Measurements from ENCODE around the gene CD33.
"Not testable (repeated sequence)": the region's sequence is repeated elsewhere in the genome, so short reads cannot be mapped to it uniquely, and the experiment has no call there.

CD33 gene

DNA sequence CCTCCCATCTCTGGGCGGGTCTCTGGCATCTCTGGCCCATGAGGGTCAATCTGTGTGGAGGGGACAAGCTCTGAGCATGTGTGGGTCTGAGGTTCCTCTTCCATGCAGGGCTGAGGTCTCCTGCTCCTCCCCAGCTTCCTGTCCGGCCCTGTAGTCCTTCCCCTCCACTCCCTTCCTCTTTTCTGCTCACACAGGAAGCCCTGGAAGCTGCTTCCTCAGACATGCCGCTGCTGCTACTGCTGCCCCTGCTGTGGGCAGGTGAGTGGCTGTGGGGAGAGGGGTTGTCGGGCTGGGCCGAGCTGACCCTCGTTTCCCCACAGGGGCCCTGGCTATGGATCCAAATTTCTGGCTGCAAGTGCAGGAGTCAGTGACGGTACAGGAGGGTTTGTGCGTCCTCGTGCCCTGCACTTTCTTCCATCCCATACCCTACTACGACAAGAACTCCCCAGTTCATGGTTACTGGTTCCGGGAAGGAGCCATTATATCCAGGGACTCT, at the start of gene CD33:
CD33 (plus strand) TSS at position 183 of the 496 bp plus-strand sequence; CDS start at position 222, 39 bp downstream.
- not testable (repeated sequence) for DNase-seq

DNA sequence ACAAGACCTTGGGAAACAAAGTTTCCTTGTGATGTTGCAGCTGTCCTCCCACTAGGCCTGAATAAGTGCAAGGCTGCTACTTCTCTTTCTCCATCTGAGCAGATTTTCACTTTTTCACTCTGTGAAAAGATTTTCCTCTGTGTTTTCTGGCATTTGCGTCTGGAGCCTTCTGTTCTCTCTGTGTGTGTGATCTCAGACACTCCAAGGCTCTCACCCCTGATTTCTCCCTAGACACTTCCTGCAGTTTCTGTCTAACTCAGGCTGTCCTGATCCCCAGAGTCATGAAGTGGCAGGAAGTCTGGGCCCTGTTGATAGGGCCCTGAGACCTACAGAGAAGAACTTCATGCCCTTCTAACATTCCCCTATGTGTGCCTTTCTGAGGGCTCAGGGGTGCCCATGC, 45.6 kb upstream of the CD33 start:
- no peak for DNase-seq

DNA sequence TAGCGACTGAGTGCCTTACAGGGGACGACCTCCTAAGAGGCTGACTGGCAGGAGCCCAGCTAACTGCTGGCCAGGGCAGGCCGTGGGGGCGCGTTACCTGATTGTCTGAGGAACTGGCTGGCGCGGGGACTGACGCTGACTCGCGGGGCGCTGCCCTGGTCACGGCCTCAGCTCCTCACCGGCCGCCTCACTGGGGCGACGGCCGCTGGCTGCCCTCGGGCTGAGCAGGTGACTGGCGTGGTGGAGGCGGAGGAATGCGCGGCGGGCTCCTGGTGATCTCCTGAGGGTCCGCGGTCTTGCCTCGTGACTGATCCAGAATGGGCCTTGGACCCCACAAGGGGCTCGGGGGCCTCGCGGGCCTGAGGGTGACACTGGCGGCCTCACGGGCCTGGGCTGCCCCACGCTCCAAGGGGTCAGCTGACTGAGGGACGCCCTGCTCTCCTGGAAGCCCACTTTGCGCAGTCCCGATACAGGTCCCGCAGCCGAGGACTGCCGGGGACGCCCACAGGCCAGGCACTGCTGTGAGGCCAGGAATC, 43.4 kb upstream of the CD33 start:
- no peak for DNase-seq

DNA sequence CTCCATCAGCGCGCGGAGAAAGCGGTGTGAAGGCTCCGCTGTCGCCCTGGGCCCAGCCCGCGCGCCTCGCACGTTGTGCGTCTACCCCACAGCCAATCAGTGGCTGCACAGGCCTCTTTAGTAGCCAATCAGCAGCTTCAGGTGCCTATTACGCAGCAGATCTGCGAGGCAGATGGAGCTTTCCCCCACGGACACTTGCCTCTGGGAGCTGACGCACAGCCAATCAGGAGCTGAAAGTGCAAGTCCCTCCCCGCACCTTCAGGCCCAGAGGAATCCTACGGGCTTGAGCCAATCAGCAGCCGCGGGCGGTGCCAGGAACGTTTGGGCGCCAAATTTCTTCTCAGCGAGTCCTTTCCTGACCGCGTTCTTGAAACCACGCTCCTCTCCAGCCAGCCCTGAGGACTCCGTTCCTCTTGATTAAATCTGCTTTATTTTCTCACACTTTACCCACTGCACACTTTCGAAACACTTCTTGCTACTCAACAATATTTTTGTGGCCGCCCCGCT, 42.9 kb upstream of the CD33 start:
- DNase-seq: no peak

DNA sequence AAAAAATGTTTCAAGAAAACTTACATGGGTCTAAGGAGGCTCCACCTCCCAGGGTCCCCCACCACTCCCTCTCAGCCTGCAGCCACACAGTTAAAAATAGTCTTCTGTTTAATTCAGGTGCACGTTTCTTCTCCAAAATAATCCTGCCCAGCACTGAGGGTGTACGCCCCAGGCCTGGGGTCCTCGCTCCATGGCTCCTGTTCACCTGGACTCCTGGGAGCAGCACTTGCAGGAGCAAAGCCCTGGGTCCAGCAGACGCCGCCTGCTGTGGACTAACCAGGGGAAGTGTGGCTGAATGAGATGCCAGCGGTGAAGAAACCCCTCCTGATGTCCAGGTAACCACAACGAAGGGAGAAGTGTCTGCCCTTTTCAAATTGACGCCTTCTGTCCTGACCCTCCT, 41.3 kb upstream of the CD33 start:
- DNase-seq: no peak

DNA sequence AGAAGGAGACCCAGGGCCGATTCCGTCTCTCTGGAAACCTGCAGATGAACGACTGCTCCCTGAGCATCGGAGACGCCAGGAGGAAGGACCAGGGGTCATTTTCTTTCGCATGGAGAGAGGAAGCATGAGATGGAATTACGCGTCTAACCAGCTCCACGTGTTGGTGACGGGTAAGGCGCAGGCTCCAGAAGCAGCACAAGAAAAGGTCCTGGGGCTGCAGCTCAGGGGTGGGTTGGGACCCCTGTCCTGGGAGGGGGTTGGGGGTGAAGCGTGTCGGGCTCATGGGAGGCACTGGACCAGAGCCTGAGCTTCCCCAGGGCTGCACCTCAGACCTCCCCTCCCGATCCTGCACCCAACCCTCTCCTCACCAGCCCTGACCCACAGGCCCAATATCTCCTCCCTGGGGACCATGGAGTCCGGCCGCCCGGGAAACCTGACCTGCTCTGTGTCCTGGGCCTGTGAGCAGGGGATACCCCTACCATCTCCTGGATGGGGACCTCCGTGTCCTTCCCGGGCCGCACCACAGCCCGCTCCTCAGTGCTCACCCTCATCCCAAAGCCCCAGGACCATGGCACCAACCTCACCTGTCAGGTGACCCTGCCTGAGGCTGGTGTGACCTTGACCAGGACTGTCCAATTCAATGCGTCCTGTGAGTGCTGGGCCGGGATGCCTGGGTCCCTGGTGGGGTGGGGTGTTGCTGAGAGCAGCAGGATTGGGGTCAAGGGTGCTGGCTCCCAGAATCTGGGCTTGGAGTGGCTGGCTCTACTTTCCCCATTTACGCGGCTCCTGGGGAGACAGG, 39.6 kb upstream of the CD33 start:
- no peak for DNase-seq

DNA sequence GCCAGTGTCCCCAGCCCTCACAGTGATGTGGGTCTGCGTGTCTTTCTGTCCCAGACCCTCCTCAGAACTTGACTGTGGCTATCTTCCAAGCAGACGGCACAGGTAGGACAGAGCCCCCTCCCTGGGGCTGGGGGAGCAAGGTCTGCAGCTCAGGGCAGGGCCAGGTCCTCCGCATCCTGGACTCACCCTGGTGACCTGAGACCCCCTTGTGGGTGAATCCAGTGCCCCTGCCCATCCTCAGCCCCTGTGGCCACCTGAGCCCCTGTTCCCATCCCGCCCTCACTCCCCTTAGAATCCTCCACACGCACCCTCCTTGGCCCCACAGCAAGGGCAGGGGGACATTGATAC, 39.0 kb upstream of the CD33 start:
- no peak for DNase-seq

DNA sequence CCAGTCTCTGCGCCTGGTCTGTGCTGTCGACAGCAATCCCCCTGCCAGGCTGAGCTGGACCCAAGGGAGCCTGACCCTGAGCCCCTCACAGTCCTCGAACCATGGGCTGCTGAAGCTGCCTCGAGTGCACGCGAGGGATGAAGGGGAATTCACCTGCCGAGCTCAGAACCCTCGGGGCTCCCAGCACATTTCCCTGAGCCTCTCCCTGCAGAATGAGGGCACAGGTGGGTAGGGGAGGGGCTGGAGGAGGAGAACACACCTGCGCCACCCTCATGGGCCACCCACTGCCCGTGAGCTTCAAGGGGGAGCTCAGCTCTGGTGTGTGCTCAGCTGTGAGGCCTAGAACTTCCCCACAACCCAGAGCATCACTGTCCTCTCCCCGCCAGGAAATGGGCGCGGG, 38.6 kb upstream of the CD33 start:
- no peak for DNase-seq

DNA sequence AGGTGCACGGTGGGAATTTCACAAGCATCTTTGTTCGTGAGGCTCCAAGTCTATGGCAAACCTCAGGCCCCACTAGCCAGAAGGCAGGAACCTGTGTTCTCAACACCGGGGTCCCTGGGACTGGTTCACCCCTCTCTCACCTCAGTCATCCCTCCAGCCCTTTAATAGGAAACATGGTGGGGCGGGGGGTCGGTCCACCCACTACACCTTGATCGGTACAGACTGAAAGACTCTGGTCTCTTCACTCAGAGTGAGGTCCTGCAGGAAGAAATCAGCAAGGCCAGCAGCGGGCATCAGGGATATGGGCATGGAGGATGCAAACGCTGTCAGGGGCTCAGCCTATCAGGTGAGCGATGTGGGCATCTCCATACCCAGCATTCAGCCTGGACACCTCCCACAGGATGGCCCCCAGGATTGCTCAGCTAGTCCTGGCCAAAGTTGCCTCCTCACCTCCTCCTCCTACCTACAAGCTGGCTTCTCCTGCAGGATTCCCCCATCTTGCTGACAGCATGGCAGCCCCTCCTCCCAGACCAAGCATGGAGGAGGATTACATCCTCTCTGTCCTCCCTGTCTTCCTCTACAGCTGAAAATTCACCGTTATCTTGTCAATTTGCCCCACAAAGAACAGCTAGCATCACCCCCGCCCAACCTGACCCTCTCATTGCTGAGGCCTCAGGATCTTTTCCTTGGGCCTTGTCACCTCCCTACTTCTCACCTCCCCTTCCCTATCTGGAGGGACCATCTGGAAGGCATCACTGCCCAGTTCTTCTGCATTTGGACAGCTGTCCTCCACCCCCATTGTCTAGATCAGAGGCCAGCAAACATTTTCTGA, 37.3 kb upstream of the CD33 start:
- no peak for DNase-seq

DNA sequence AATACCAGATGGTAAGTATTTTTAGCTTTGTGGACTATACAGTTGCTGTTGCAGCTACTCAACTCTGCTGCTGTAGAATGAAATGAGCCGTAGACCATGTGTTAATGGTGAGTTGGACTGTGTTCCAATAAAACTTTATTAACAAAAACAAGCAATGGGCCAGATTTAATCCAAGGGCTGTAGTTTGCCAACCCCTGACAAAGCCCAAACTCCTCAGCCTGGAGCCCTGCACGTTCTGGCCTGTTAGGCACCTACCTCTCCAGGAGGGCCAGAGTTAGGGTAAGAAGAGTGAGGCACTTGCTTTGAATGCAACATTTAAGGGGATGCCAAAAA, 36.7 kb upstream of the CD33 start:
- no peak for DNase-seq

DNA sequence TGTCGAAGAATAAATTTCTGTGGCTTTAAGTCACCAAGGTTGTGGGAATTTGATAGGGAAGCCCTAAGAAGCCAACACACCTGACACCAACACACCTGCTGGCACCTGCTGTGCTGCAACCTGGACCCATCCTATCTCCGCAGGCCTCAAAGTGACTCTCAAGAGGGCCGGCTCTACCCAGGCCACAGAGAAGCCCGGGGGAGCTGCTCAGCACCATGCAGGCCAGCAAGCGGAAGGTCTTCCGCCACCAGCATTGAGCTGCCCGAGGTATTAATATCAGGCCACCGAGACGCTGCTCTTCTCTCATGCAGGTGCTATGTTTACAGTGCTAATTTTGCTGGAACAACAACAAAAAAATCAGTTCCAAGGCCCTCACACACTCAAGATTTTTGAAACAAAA, 32.2 kb upstream of the CD33 start:
- DNase-seq: no peak

DNA sequence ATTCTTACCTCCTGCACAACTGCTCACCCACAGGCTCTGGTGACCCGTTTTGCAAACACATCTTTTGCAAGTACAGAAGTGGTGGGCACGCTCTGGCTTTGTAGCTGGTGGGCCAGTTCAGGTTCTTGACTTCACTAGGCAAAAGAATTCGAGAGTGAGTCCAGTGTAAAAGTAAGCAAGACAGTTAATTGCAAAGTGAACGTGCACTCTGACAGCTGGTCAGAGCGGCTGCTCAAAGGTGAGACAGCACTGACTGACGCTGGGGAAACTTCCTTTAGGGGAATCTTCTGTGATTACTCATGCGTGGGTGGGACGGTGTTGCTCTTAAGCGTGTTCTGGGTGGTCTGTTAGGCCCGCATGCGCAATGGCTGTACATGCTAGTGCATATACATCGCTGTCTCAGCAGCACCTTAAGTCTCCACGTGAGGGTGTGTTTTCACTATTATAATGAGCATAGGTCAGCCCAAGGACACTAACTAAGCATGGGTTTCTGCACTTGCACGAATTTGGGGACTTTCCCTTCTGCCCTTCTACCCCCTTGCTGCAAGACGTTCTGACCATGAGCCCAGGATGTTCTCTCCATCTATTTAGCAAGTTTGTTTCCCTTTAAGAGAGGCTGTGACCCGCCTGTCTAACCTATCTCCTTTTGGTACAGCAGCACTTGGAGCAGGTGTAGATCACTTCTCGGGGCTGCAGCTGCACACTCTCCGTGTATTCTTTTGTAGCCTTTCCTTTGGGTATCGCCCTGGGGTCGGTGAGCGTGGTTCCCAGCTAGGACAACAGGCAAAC, 30.2 kb upstream of the CD33 start:
- no peak for DNase-seq

DNA sequence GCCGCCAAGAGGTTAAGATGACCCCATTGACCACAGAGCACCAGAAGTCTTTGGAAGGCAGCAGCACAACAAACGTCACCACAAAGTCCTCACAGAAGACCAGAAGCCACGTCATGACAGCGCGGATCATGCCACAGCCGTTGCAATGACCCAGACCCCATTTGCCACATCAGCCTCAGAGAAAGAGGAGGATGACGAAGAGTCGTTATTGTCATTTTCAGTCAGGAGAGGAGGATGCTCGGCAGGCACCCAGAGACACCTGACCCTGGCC, 29.6 kb upstream of the CD33 start:
- DNase-seq: no peak

DNA sequence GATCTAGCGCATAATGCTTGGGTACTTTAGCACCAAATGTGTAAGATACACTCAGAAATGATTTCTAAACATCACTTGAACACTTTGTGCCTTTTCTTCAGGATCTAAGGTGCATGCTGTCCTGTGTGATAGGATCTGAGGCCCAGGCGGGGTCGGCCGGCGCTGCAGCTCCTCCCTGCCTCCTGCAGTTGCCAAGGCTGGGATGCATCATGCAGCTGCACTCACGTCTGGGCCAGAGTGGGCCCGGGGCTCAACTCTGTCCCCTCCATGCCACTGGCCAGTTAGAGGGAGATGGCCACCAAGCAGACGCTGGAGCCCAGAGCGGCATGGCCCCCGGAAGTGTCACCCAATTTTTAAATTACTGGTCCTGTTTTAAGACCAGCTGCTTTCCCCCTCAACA, 29.3 kb upstream of the CD33 start:
- DNase-seq: no peak

DNA sequence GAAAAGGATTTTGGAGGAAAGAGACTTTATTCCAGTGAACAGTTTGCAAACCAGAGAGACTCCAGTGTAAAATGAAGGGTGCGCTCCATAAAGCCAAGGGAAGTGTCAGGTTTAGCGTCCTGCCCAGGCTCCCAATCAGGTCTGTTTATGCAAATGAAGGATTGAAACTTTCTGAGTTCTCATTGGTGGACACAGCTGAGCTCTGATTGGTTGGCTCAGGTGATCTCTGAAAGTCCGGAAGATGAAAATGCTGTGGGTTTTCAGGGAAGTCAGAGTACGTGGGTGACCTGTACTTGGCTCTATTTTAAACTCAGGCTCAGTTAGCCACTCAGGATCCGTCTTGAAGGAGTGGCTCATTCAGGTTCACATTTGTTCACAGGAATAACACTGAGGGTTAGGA, 28.7 kb upstream of the CD33 start:
- DNase-seq: no peak

DNA sequence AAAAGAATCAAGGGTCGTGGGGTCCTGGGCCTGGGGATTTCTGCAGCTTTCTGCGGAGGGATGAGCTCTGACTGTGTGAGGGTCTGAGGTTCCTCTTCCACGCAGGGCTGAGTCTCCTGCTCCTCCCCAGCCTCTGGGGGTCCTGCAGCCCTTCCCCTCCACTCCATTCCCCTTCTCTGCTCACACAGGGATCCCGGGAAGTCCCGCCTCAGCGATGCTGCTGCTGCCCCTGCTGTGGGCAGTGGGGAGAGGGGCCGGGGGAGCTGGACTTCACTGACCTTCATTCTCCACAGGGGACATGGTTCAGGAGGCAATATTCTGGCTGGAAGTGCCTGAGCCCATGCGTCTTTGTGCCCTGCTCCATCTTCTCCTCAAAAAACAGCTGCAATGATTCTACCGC, 26.2 kb upstream of the CD33 start:
- DNase-seq: no peak

DNA sequence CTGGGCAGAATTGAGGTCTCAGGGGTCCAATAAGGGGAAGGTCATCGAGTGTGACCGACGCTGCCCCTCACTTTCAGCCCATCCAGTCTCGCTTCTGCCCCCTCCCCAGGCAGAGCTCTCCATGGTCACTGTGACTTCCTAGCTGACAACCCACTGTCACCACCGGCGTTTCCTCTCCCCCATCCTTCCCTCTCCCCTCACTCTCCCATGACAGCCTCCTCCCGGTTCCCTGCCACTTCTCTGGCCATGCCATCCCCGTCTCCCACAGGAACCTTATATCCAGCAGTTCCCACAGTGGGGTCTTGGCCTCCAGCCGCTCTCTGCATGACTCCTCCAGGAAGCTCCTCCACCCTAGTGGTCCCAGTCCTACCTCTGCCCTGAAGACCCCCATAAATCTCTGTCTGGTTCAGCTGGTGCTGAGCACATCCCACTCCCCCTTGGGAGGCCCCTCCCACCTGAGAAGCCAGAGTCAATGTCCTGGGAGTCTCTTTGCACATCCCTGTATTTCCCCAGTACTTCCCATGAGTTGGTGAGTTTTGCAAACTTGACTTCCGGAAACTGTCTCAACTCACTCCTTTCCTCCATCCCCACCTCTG, 24.7 kb upstream of the CD33 start:
- DNase-seq: no peak

DNA sequence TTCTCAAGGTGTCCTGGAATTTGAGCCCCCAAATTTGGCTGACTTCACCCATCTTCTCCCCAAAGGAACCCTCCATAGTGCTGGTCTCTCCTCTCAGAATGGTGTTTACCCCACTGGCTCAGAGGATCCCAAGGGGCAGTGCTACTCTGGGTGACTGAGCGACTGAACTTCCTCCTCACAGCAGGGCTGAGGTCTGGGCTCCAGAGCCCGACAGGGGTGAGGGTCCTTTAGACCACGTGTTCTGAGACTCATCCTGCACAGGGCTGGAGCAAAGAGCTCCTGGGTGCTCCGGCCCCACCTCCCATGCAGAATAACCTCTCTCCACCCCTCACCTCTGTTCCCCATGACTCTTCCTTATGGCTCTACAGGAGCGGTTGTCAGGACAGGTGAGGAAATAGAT, 23.2 kb upstream of the CD33 start:
- no peak for DNase-seq

DNA sequence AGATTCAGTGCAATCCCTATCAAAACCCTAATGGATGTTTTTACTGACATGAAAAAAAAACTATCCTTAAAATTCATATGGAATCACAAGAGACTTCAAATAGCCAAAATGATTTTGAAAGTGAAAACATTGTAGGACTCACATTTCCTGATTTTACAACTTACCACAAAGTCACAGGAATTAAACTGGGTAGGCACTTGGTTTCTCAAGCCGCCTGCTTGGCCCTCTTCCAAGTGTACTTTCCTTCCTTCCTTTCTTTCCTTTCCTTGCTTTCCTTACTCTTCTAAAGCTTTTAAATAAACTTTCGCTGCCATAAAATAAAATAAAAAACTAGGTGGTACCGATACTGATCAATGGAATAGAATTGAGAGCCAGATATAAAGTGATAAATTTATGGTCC, 21.0 kb upstream of the CD33 start:
- no peak for DNase-seq

DNA sequence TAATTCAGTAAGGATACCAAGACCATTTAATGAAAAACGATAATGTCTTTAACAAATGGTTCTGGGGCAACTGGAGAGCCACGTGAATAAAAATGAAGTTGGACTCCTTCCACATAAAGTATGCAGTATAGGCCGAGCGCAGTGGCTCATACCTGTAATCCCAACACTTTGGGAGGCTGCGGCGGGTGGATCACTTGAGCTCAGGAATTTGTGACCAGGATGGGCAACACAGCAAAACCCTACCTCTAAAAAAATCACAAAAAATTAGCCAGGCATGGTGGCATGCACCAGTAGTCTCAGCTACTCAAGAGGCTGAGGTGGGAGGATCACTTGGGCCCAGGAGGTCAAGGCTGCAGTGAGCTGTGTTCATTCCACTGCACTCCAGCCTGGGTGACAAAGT, 20.6 kb upstream of the CD33 start:
- DNase-seq: no peak

DNA sequence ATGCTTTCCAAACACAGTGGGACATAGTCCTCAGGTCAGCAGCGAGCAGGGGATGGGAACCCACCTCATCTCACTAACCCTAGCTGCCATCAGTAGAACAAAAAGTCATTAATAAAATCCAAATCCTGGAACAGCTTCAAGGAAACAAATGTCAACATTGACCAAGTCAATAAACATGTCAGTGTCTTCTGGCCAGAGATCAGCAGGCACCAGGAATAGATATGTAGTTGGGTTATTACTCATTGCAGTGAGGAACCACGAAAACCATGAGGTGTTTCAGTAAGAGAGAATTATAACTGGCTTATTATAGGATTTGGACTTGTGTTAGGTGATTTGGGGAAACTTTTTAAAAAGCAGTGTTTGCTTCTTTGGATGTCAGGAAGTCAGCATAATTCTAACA, 17.1 kb upstream of the CD33 start:
- DNase-seq: no peak

DNA sequence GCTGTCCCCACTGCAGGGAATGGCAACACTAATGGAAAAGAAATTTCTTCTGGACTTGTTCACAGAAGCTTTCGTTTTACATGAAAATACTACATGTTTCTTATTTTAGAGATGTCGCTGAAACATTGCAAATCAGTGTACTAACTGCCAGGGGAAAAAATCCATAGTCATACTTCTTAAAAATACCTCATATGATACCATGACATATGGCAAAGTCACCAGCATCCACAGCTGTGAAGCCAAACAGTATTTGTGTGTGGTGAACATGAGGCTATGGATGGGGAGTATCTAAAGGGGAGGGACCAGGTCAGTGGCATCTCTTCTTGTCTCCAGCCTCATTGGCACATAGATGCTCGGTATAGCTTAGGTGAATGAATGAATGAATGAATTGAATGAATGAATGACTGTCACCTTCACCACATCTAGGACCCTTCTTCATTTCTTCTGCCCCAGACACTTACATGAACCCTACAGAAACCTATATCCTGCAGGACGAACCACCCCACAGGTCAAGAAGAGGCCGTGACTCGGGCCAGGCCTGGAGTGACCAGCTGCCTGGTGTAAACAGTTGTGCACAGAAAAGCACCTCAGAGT, 14.6 kb upstream of the CD33 start:
- no peak for DNase-seq
